ENCODE measurements around the gene MAP4K4. TPM values are rescaled to one million over a fixed set of nuclear protein-coding genes. Genes with fewer than 3 reads are reported as not detected.
A peak's percentile ranks its signal among the peaks of the same experiment; 100 is the strongest.

The MAP4K4 gene
- total and polyA plus RNA-seq, 2 of the 4 experiments (the other 2 are of a cell fraction), result 89.4 to 124 TPM

- Histone ChIP-seq H2AK9ac (replicated peaks; ENCODE audit: low read depth, low read length, poor library complexity) (no peak overlapping the region), H3K9me3 (ENCODE audit: control insufficient read depth, insufficient read depth, low read length) (no peaks in the 10 kb centered on the region), H4K20me1 (ENCODE audit: insufficient read depth, low read length) (peaks cover 88% of the 10 kb centered on the region), H2BK120ac (ENCODE audit: low read depth, low read length) (no peak overlapping the region), H4K91ac (ENCODE audit: insufficient read depth, low read depth, low read length) (0 out of 2 replicates have a peak overlapping the region, but pooled peaks have one; percentile 45), H3K14ac (replicated peaks; ENCODE audit: low read depth, low read length) (peak overlapping the region; percentile 1), H3K4me3 (ENCODE audit: insufficient read depth, low read depth, low read length) (no peak overlapping the region), H3K9me1 (ENCODE audit: insufficient read depth, low read length) (peaks cover 35% of the 10 kb centered on the region), H4K8ac (ENCODE audit: low read depth in 2 of 2, low read length in 2 of 2) (no peak overlapping the region), H3K36me3 (ENCODE audit: control insufficient read depth, insufficient read depth, low read length) (peaks cover 2% of the 10 kb centered on the region; the same call in 1 of the 2 replicates), H2BK5ac (ENCODE audit: low read depth, low read length, poor library complexity, severe bottlenecking) (no peak overlapping the region), H3K56ac (ENCODE audit: extremely low read depth, insufficient read depth, low read length) (no peak overlapping the region), H2BK15ac (ENCODE audit: low read depth, low read length) (0 out of 3 replicates have a peak overlapping the region, but pooled peaks have one; percentile 36), H3K4me2 (ENCODE audit: low read depth, low read length) (no peak overlapping the region), H3K27me3 (ENCODE audit: control insufficient read depth, insufficient read depth, low read length) (no peaks in the 10 kb centered on the region), H3K4ac (ENCODE audit: low read depth, low read length) (peak overlapping the region; percentile 31; the same call in 1 of the 2 replicates), H2AFZ (replicated peaks; ENCODE audit: low read length, poor library complexity) (no peak overlapping the region), H3K18ac (ENCODE audit: low read depth, low read length) (no peak overlapping the region), H2BK20ac (ENCODE audit: low read depth, low read length) (no peak overlapping the region; the same call in 1 of the 2 replicates), H3K4me1 (ENCODE audit: control insufficient read depth, insufficient read depth, low read length) (peaks cover 26% of the 10 kb centered on the region), H3K23ac (ENCODE audit: low read depth, low read length) (peak overlapping the region; percentile 88; the same call in 1 of the 2 replicates), H3K27ac (ENCODE audit: insufficient read depth, low read length) (no peak overlapping the region), H3K9ac (ENCODE audit: low read depth, low read length) (peak overlapping the region; percentile 30; the same call in 1 of the 2 replicates), H4K5ac (ENCODE audit: low read depth, low read length) (no peak overlapping the region), H2AK5ac (ENCODE audit: low read depth, low read length) (0 out of 2 replicates have a peak overlapping the region, but pooled peaks have one; percentile 20), H3K79me1 (ENCODE audit: low read depth in 1 of 2, low read length in 2 of 2) (peaks cover 13 to 73% of the 10 kb centered on the region in 2 experiments)
- CTCF ChIA-PET, result interaction anchor here (0.5 kb wide), 1 partner anchor 32 kb away, joined by 4 read pairs; no protein-coding TSS in a partner anchor
- ATAC-seq (ENCODE audit: low read depth), result no peak
- POLR2A ChIA-PET (ENCODE audit: unreplicated experiment), result no interaction called here
- no peak for DNase-seq
- dilution Hi-C loops (cut with HindIII; ENCODE audit: low sequenced_read_pairs, unreplicated experiment), result no loop called here
- intact Hi-C loops (cut with micrococcal nuclease), result no loop called here
- 100% methylated on average over 2 of the region's 3 CpGs; no CpG with 5 or more reads in 1 of the 2 experiments for WGBS, 2 experiments (ENCODE audit: extremely low coverage in 2 of 2, insufficient read length in 1 of 2)
- in situ Hi-C loops (cut with MboI; ENCODE audit: low sequenced_read_pairs), result no loop called here
- BruUV-seq (replicated peaks), result no TSS peak
- TF ChIP-seq BHLHE40 (IDR thresholded peaks at IDR 0.05; ENCODE audit: low read depth, low read length), result no peak
- no peak for TF ChIP-seq NFE2L2 (IDR thresholded peaks at IDR 0.05; ENCODE audit: low read depth, low read length)
- TF ChIP-seq CTCF (conservative IDR thresholded peaks at IDR 0.05; ENCODE audit: low read depth, low read length), result no peak
- no peak for TF ChIP-seq RCOR1 (IDR thresholded peaks at IDR 0.05; ENCODE audit: insufficient replicate concordance, low read length)
- TF ChIP-seq MAFK (IDR thresholded peaks at IDR 0.05; ENCODE audit: low read depth, low read length), result no peak
- TF ChIP-seq USF2 (IDR thresholded peaks at IDR 0.05; ENCODE audit: low read depth, low read length), result no peak
- TF ChIP-seq RAD21 (IDR thresholded peaks at IDR 0.05; ENCODE audit: low read length), result no peak
- no peak for TF ChIP-seq MXI1 (IDR thresholded peaks at IDR 0.05; ENCODE audit: borderline replicate concordance, low read depth, low read length)
- TF ChIP-seq CEBPB (IDR thresholded peaks at IDR 0.05; ENCODE audit: low read depth, low read length), result no peak
- no peak for TF ChIP-seq POLR2A (IDR thresholded peaks at IDR 0.05; ENCODE audit: low read depth, low read length)
- TF ChIP-seq MAZ (IDR thresholded peaks at IDR 0.05; ENCODE audit: borderline replicate concordance, low read depth, low read length), result no peak
- no peak for TF ChIP-seq FOS (IDR thresholded peaks at IDR 0.05; ENCODE audit: low read depth, low read length)
- no peak for TF ChIP-seq SMC3 (IDR thresholded peaks at IDR 0.05; ENCODE audit: low read depth, low read length)
- TF ChIP-seq ELK1 (IDR thresholded peaks at IDR 0.05; ENCODE audit: borderline replicate concordance, low read depth, low read length), result no peak
- TF ChIP-seq RFX5 (IDR thresholded peaks at IDR 0.05; ENCODE audit: low read depth, low read length), result no peak
Measured at GRCh38 chr2:101743288-101743687, 45.8 kb downstream of the MAP4K4 start.
